Lower lobe of right lung (tissue), 2 donors: ENCODE results near the gene AOPEP. TPM values are rescaled to one million over a fixed set of nuclear protein-coding genes. Genes with fewer than 3 reads are reported as not detected.
"Not testable (repeated sequence)": the region's sequence is repeated elsewhere in the genome, so short reads cannot be mapped to it uniquely, and the experiment has no call there.

Experiments used
- ATAC-seq, 2 donors: fragments of 200-7000 bp; cut with Tn5 transposase; one replicate each; pipeline ENCODE4 v1.9.1; 2020 to 2022; ENCODE audit warnings: mild to moderate bottlenecking in 2 of 2, moderate library complexity in 2 of 2
- DNase-seq: peaks from one replicate; pipeline ENCODE4 v3.0.0-alpha.2; 2020
- H3K27ac ChIP-seq: fragments of 200-600 bp; one replicate; pipeline ENCODE4 v1.8.0; 2022
- H3K27me3 ChIP-seq: fragments of 200-600 bp; one replicate; pipeline ENCODE4 v1.8.0; 2022; ENCODE audit warnings: low read depth
- H3K36me3 ChIP-seq: fragments of 200-600 bp; one replicate; pipeline ENCODE4 v1.8.0; 2022; ENCODE audit warnings: mild to moderate bottlenecking
- H3K4me1 ChIP-seq: fragments of 200-600 bp; one replicate; pipeline ENCODE4 v1.8.0; 2022
- H3K4me3 ChIP-seq: fragments of 200-600 bp; one replicate; pipeline ENCODE4 v1.8.0; 2022; ENCODE audit warnings: mild to moderate bottlenecking
- H3K9me3 ChIP-seq: fragments of 200-600 bp; one replicate; pipeline ENCODE4 v1.8.0; 2022
- CTCF ChIP-seq: fragments of 200-600 bp; IDR thresholded peaks from one replicate; pipeline ENCODE4 v1.8.0; 2022; ENCODE audit warnings: antibody characterized with exemption, mild to moderate bottlenecking
- intact Hi-C: fragments of 100-400 bp; cut with DNase I; formaldehyde crosslinking; loops from one replicate; pipeline ENCODE4 v1.11.0; 2022
- total RNA-seq: library from RNA; stranded (reverse); fragmentation: NEBNext Ultra II Directional; extraction: Animal tissue kit (Norgen Biotek cat#: 25700); gene quantifications from one replicate; pipeline ENCODE4 v1.2.1, GENCODE V29; 2021
- donor health status: DM: no; HTN: yes; CAD: no; lungs with severe emphysema.

AOPEP gene
- total RNA-seq, 1 donor from 2014 or later: 63.7 TPM

DNA sequence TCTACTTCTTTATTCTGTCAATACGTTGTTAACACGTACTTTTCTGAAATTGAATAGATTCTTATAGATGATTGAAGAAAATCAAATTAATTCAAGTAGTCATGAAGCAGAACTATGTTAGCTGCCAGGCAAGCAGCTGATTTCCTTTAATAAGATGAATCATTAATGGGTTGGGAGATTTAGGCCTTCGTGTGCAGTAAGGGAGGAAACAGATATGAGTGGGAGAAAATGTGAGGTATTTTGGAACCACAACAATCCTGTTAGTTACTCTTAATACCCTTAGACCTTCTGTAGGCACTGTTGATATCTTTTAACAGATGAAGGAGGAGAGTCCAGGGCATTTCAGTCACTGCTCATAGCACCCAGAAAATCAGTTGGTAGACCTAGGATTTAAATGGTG, 121.0 kb downstream of the AOPEP start:
- Histone ChIP-seq H3K27me3 (no peaks in the 10 kb centered on the region), H3K27ac (no peak overlapping the region), H3K4me1 (peaks cover 11% of the 10 kb centered on the region), H3K4me3 (no peak overlapping the region), H3K36me3 (no peaks in the 10 kb centered on the region), H3K9me3 (no peaks in the 10 kb centered on the region)
- ATAC-seq (no peak), DNase-seq (no peak)
- intact Hi-C loops: no loop called here
- TF ChIP-seq CTCF: no peak

DNA sequence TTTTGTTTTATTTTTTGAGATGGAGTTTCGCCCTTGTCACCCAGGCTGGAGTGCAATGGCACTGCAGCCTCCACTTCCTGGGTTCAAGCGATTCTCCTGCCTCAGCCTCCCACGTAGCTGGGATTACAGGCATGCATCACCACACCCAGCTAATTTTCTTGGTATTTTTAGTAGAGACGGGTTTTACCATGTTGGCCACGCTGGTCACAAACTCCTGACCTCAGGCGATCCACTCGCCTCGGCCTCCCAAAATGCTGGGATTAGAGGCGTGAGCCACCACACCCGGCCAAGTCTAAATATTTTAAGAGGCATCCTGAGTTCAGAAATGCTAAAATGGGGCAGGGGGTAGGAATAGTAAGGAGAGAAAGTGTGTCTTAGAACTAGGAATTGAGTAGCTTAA, 122.3 kb downstream of the AOPEP start:
- intact Hi-C loops, H3K9me3 ChIP-seq, H3K4me3 ChIP-seq, DNase-seq, H3K27me3 ChIP-seq, ATAC-seq, H3K36me3 ChIP-seq, H3K27ac ChIP-seq: not testable (repeated sequence)
- H3K4me1 ChIP-seq: peaks cover 11% of the 10 kb centered on the region

DNA sequence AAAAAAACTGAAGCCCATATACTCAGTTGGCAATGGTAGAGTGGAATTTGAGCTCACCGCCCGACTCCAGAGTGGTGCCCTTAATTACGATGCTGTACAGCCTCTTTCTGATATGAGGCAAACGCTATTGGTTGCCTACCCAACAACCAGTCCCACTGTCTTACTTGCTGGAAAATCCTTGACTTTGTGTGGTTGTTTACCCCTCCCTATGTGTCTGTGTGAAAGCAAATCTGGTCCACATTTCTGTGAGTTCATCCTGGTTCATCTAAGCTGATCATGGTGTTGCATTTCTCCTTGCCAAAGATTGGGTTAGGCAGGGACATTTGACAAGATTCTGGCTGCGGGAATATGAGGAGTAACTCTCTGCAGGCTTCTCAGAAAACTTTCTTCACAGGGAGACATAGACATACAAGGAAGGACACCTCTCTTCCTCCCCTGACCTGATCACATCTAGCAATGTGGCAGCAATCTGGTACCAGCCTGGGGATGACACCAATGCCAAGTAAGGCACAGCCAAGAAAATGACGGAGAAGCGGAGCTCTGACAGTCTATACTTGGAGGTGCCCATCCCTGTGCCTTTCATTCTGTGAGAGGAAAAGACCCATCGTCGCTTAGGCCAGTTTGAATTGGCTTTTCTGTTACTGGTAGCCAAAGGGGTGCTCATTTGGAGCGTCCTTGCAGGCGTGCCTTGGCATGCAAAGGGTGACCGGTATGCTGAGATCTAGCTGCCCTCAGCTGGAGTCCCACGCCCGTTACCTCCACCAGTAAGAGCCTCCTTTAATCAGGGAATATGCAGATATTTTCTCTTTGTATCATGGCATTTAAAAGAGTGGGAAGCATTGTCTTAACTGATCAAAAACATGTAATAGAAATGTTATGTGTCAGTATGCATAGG, 124.3 kb downstream of the AOPEP start:
- ATAC-seq (no peak), DNase-seq (no peak)
- H3K9me3 ChIP-seq: no peaks in the 10 kb centered on the region
- H3K27me3 ChIP-seq: no peaks in the 10 kb centered on the region
- H3K4me1 ChIP-seq: peaks cover 11% of the 10 kb centered on the region
- intact Hi-C loops: no loop called here
- H3K4me3 ChIP-seq: no peak overlapping the region
- TF ChIP-seq CTCF: no peak
- H3K27ac ChIP-seq: no peak overlapping the region
- H3K36me3 ChIP-seq: no peaks in the 10 kb centered on the region

- ATAC-seq: no peak
- intact Hi-C loops: no loop called here
- no peak for DNase-seq
- H3K27ac ChIP-seq: no peak overlapping the region
- no peak overlapping the region for H3K4me3 ChIP-seq
- TF ChIP-seq CTCF: no peak
- no peaks in the 10 kb centered on the region for H3K9me3 ChIP-seq
- H3K4me1 ChIP-seq: peaks cover 11% of the 10 kb centered on the region
- H3K36me3 ChIP-seq: no peaks in the 10 kb centered on the region
- no peaks in the 10 kb centered on the region for H3K27me3 ChIP-seq
These were observed 125.0 kb downstream of the AOPEP start for GRCh38 chr9:94851467-94851866.

DNA sequence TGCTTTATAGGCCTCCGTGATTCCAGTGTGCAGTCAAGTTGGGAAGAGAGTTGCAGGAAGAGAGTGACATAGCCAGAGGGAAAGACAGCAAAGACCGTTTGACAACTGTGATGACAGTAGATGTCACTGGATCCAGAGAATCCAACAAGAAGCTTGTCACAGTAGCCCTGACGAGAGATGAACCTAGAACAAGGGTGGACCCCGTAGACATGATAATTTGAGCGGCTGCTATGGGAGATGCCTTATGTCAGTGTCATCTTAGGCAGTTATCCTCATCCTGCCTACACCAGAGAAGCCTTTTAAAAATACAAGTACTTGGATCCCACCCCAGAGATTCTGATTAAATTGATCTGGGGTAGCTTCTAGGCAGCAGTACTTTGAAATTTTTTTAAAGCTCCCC, 125.4 kb downstream of the AOPEP start:
- H3K36me3 ChIP-seq: no peaks in the 10 kb centered on the region
- no peak overlapping the region for H3K4me3 ChIP-seq
- H3K9me3 ChIP-seq: no peaks in the 10 kb centered on the region
- peaks cover 11% of the 10 kb centered on the region for H3K4me1 ChIP-seq
- intact Hi-C loops: no loop called here
- no peak overlapping the region for H3K27ac ChIP-seq
- DNase-seq: no peak
- H3K27me3 ChIP-seq: no peaks in the 10 kb centered on the region
- no peak for ATAC-seq
- TF ChIP-seq CTCF: no peak

DNA sequence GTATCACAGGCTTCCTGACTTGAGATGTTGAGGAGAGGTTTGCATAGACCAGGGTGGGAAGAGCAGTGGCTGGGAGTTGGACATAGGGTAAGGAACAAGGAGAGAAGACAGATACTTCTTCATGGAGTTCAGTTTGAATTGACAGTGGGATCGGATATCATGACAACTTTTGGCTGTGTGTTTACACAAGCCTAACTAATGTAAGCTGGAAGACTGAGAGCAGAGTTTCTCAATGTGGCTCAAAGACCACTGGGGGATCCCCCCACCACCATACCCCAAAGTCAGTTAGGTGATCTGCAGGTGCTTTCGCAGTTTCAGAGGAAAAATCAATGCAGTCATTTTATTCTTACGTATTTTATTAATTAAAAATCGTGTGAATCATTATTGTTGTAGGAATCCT, 125.9 kb downstream of the AOPEP start:
- intact Hi-C loops: no loop called here
- no peak for DNase-seq
- no peak overlapping the region for H3K27ac ChIP-seq

More for the DNA sequence above, 125.9 kb downstream of the AOPEP start:
- no peaks in the 10 kb centered on the region for H3K9me3 ChIP-seq
- no peak for TF ChIP-seq CTCF
- no peaks in the 10 kb centered on the region for H3K36me3 ChIP-seq
- no peak for ATAC-seq
- H3K4me3 ChIP-seq: no peak overlapping the region
- H3K4me1 ChIP-seq: peaks cover 8% of the 10 kb centered on the region
- no peaks in the 10 kb centered on the region for H3K27me3 ChIP-seq
